H1 (cell line): ENCODE data around the gene TMEM183A.

Experiments used
- CEBPB ChIP-seq: IDR thresholded peaks from 2 replicates; pipeline ENCODE4 v1.6.1; 2012; ENCODE audit warnings: low read depth, low read length
- CHD1 ChIP-seq: IDR thresholded peaks from 2 replicates; pipeline ENCODE4 v1.6.1; 2012; ENCODE audit warnings: low read depth, low read length, improper control_type of control experiment
- CREB1 ChIP-seq: IDR thresholded peaks from 2 replicates; pipeline ENCODE4 v1.6.1; 2012; ENCODE audit warnings: inconsistent platforms
- CTCF ChIP-seq, 3 experiments: IDR thresholded peaks; 1 replicate in 2 of 3; 2 replicates in 1 of 3; pipeline versions ENCODE4 v1.5.1 to v1.6.1; 2011; ENCODE audit warnings: low read length in 3 of 3, mild to moderate bottlenecking in 3 of 3, inconsistent platforms in 2 of 3, low read depth in 1 of 3, moderate library complexity in 1 of 3; ENCODE audit not compliant: insufficient read depth in 1 of 3; ENCODE audit errors: control extremely low read depth in 1 of 3
- EP300 ChIP-seq, 2 experiments: IDR thresholded peaks; 1 replicate in 1 of 2; 2 replicates in 1 of 2; pipeline ENCODE4 v1.6.1; 2011 to 2012; ENCODE audit warnings: low read depth in 2 of 2, low read length in 2 of 2, mild to moderate bottlenecking in 2 of 2, borderline replicate concordance in 1 of 2, inconsistent platforms in 1 of 2, moderate library complexity in 1 of 2
- EZH2 ChIP-seq: fragments of 200-600 bp; sonication (generic); IDR thresholded peaks from 2 replicates; pipeline ENCODE4 v1.7.1; 2012; ENCODE audit warnings: low read depth, mild to moderate bottlenecking, moderate library complexity, low read length, inconsistent platforms; ENCODE audit not compliant: severe bottlenecking
- HDAC6 ChIP-seq: IDR thresholded peaks from one replicate; pipeline ENCODE4 v1.7.1; 2012; ENCODE audit warnings: low read depth, mild to moderate bottlenecking, inconsistent platforms, low read length, moderate library complexity
- JUND ChIP-seq: IDR thresholded peaks from 2 replicates; pipeline ENCODE4 v1.6.1; 2011; ENCODE audit warnings: mild to moderate bottlenecking, improper control_type of control experiment, low read length
- MAX ChIP-seq: IDR thresholded peaks from 2 replicates; pipeline ENCODE4 v1.6.1; 2012; ENCODE audit warnings: inconsistent platforms
- POLR2A ChIP-seq, 2 experiments: IDR thresholded peaks; 1 replicate in 1 of 2; 2 replicates in 1 of 2; pipeline ENCODE4 v1.6.1; 2011; ENCODE audit warnings: low read depth in 2 of 2, low read length in 2 of 2, mild to moderate bottlenecking in 2 of 2; ENCODE audit errors: control extremely low read depth in 1 of 2
- SIN3A ChIP-seq, 2 experiments: IDR thresholded peaks in 1 of 2; conservative IDR thresholded peaks in 1 of 2; 2 replicates each; pipeline ENCODE4 v1.6.1; 2011 to 2012; ENCODE audit warnings: low read length in 2 of 2, improper control_type of control experiment in 1 of 2, low read depth in 1 of 2, mild to moderate bottlenecking in 1 of 2

GRCh38 chr1:203036135-203036534 is 29.0 kb downstream of the TMEM183A start:
- TF ChIP-seq CTCF (IDR thresholded peaks at IDR 0.05; ENCODE audit: control extremely low read depth in 1 of 3, insufficient read depth in 1 of 3, low read depth in 1 of 3, low read length in 3 of 3): no peak
- no peak for TF ChIP-seq JUND
- no peak for TF ChIP-seq CREB1
- TF ChIP-seq EZH2: no peak
- TF ChIP-seq HDAC6: no peak
- no peak for TF ChIP-seq POLR2A (IDR thresholded peaks at IDR 0.05; ENCODE audit: control extremely low read depth in 1 of 2, low read depth in 2 of 2, low read length in 2 of 2)
- TF ChIP-seq CEBPB: no peak
- TF ChIP-seq SIN3A (conservative IDR thresholded peaks at IDR 0.05 in 1 of 2, IDR thresholded peaks at IDR 0.05 in 1 of 2; ENCODE audit: low read depth in 1 of 2, low read length in 2 of 2): no peak
- TF ChIP-seq MAX: no peak
- no peak for TF ChIP-seq CHD1
- no peak for TF ChIP-seq EP300 (IDR thresholded peaks at IDR 0.05; ENCODE audit: borderline replicate concordance in 1 of 2, low read depth in 2 of 2, low read length in 2 of 2)
